Neutrophil (primary cell): ENCODE data around the gene ATP2C2.
"Not testable (repeated sequence)": the region's sequence is repeated elsewhere in the genome, so short reads cannot be mapped to it uniquely, and the experiment has no call there.

ENCODE experiments used
- H3K27ac ChIP-seq: fragments of 200-600 bp; sonication (generic); 2 replicates; pipeline ENCODE4 v1.5.1; 2016; ENCODE audit warnings: mild to moderate bottlenecking, moderate library complexity
- H3K27me3 ChIP-seq: fragments of 200-600 bp; sonication (generic); 2 replicates; pipeline ENCODE4 v1.6.0; 2016; ENCODE audit warnings: mild to moderate bottlenecking
- H3K36me3 ChIP-seq: fragments of 200-600 bp; sonication (generic); 2 replicates; pipeline ENCODE4 v1.5.1; 2017
- H3K4me1 ChIP-seq, 2 experiments: fragments of 200-600 bp in 1 of 2; sonication (generic) in 1 of 2; 1 replicate in 1 of 2; 2 replicates in 1 of 2; pipeline versions ENCODE4 v1.5.1 to v1.6.1; 2013 to 2016; ENCODE audit warnings: low read depth in 1 of 2, low read length in 1 of 2, mild to moderate bottlenecking in 1 of 2, moderate library complexity in 1 of 2; ENCODE audit not compliant: control insufficient read depth in 1 of 2, insufficient read depth in 1 of 2
- H3K4me3 ChIP-seq, 2 experiments: fragments of 200-600 bp in 1 of 2; sonication (generic) in 1 of 2; 1 replicate in 1 of 2; 2 replicates in 1 of 2; pipeline ENCODE4 v1.5.1; 2013 to 2016; ENCODE audit warnings: low read depth in 1 of 2, low read length in 1 of 2, mild to moderate bottlenecking in 1 of 2, moderate library complexity in 1 of 2
- H3K9me3 ChIP-seq: fragments of 200-600 bp; sonication (generic); 2 replicates; pipeline ENCODE4 v1.5.1; 2016
- CTCF ChIP-seq: fragments of 200-600 bp; sonication (generic); IDR thresholded peaks from 2 replicates; pipeline ENCODE4 v1.5.1; 2016; ENCODE audit warnings: antibody characterized with exemption

The ATP2C2 gene

GRCh38 chr16:84448444-84448843, 80.1 kb downstream of the ATP2C2 start:
- peaks cover 80% of the 10 kb centered on the region for H3K36me3 ChIP-seq
- no peak for TF ChIP-seq CTCF

GRCh38 chr16:84449156-84450140, 81.1 kb downstream of the ATP2C2 start:
- no peak overlapping the region for H3K4me3 ChIP-seq
- no peaks in the 10 kb centered on the region for H3K9me3 ChIP-seq
- H3K27ac ChIP-seq = no peak overlapping the region
- no peaks in the 10 kb centered on the region for H3K27me3 ChIP-seq
- H3K4me1 ChIP-seq = no peaks in the 10 kb centered on the region
- H3K36me3 ChIP-seq = peaks cover 75% of the 10 kb centered on the region
- no peak for TF ChIP-seq CTCF

More at GRCh38 chr16:84448444-84448843, 80.1 kb downstream of the ATP2C2 start:
- Histone ChIP-seq H3K4me1 (no peaks in the 10 kb centered on the region), H3K27me3 (peaks cover 4% of the 10 kb centered on the region), H3K9me3 (no peaks in the 10 kb centered on the region), H3K4me3 (no peak overlapping the region), H3K27ac (no peak overlapping the region)

GRCh38 chr16:84450176-84450865, 82.0 kb downstream of the ATP2C2 start:
- no peak for TF ChIP-seq CTCF

GRCh38 chr16:84451010-84451676, 82.8 kb downstream of the ATP2C2 start:
- not testable (repeated sequence) for H3K9me3 ChIP-seq, H3K27ac ChIP-seq, H3K4me1 ChIP-seq, H3K27me3 ChIP-seq, H3K4me3 ChIP-seq
- H3K36me3 ChIP-seq = peaks cover 72% of the 10 kb centered on the region

More at GRCh38 chr16:84450176-84450865, 82.0 kb downstream of the ATP2C2 start:
- no peaks in the 10 kb centered on the region for H3K4me1 ChIP-seq
- H3K36me3 ChIP-seq = peaks cover 77% of the 10 kb centered on the region
- H3K27me3 ChIP-seq = no peaks in the 10 kb centered on the region
- H3K4me3 ChIP-seq = no peak overlapping the region
- no peaks in the 10 kb centered on the region for H3K9me3 ChIP-seq
- H3K27ac ChIP-seq = no peak overlapping the region

- Histone ChIP-seq H3K36me3 (peaks cover 66% of the 10 kb centered on the region), H3K27ac (no peak overlapping the region), H3K27me3 (no peaks in the 10 kb centered on the region), H3K9me3 (no peaks in the 10 kb centered on the region), H3K4me3 (no peak overlapping the region), H3K4me1 (no peaks in the 10 kb centered on the region)
- TF ChIP-seq CTCF = no peak
These were observed 83.4 kb downstream of the ATP2C2 start for GRCh38 chr16:84451781-84452180.
